Activated B cell treated with CpG ODN at 0.5 μM for 24 hours (primary cell): ENCODE measurements around the gene ACOT9. TPM values are rescaled to one million over a fixed set of nuclear protein-coding genes. Genes with fewer than 3 reads are reported as not detected.

Experiments used
- ATAC-seq: fragments of 200-7000 bp; cut with Tn5 transposase; one replicate; pipeline ENCODE4 v1.10.0; 2021; ENCODE audit warnings: low read depth, mild to moderate bottlenecking, moderate library complexity
- CTCF ChIA-PET: fragments of 350-600 bp; sonication (Branson Sonifier 250); formaldehyde crosslinking; loops from one replicate; lab custom pipeline; 2021; ENCODE audit warnings: antibody characterized with exemption; lab: Charles Lee
- POLR2A ChIA-PET: fragments of 350-600 bp; sonication (Branson Sonifier 250); formaldehyde crosslinking; loops from one replicate; lab custom pipeline; 2021; ENCODE audit warnings: antibody characterized with exemption; lab: Charles Lee
- DNase-seq: peaks from one replicate; pipeline ENCODE4 v3.0.0; 2022
- H3K27ac Mint-ChIP-seq: one replicate; pipeline ENCODE4 v1.8.0; 2020; ENCODE audit warnings: mixed read lengths
- H3K27me3 Mint-ChIP-seq: one replicate; pipeline ENCODE4 v1.8.0; 2021; ENCODE audit warnings: mixed read lengths
- H3K36me3 Mint-ChIP-seq: one replicate; pipeline ENCODE4 v1.8.0; 2021; ENCODE audit warnings: low read depth, mixed read lengths
- H3K4me1 Mint-ChIP-seq: one replicate; pipeline ENCODE4 v1.8.0; 2021; ENCODE audit warnings: mixed read lengths
- H3K4me3 Mint-ChIP-seq: one replicate; pipeline ENCODE4 v1.8.0; 2020; ENCODE audit warnings: mild to moderate bottlenecking, mixed read lengths
- H3K9me3 Mint-ChIP-seq: one replicate; pipeline ENCODE4 v1.8.0; 2020; ENCODE audit warnings: mixed read lengths
- CTCF ChIP-seq: fragments of 200-600 bp; IDR thresholded peaks from one replicate; pipeline ENCODE4 v1.8.0; 2022; ENCODE audit warnings: antibody characterized with exemption, mild to moderate bottlenecking
- intact Hi-C: fragments of 100-400 bp; cut with micrococcal nuclease; formaldehyde crosslinking; loops from one replicate; pipeline ENCODE4 v1.15.1; 2024
- total RNA-seq: library from RNA; stranded (reverse); gene quantifications from 2 replicates; pipeline ENCODE4 v1.2.3, GENCODE V29; 2022

Gene ACOT9
- total RNA-seq, 1 donor from 2014 or later, result 49.4 TPM

GRCh38 chrX:23759821-23760220 lies 16.7 kb upstream of the ACOT9 start:
- intact Hi-C loops, result no loop called here
- ChIA-PET CTCF (interaction anchor here (0.7 to 1.4 kb wide), 2 partner anchors 16 to 142 kb away, joined by 3 read pairs; no protein-coding TSS in a partner anchor), POLR2A (no interaction called here)
- TF ChIP-seq CTCF, result no peak
- H3K4me3 Mint-ChIP-seq, result no peak overlapping the region
- ATAC-seq (no peak), DNase-seq (no peak)
- H3K36me3 Mint-ChIP-seq, result no peaks in the 10 kb centered on the region
- no peak overlapping the region for H3K27ac Mint-ChIP-seq
- H3K4me1 Mint-ChIP-seq, result peaks cover 3% of the 10 kb centered on the region
- H3K9me3 Mint-ChIP-seq, result no peaks in the 10 kb centered on the region
- H3K27me3 Mint-ChIP-seq, result no peaks in the 10 kb centered on the region

GRCh38 chrX:23756165-23756564 lies 13.1 kb upstream of the ACOT9 start:
- peak; percentile 18 for DNase-seq
- ChIA-PET POLR2A (no interaction called here), CTCF (interaction anchor here (1.1 to 1.9 kb wide), 3 partner anchors 52 to 146 kb away, joined by 3 to 19 read pairs (median 10); no protein-coding TSS in a partner anchor)
- Mint-ChIP-seq H3K27me3 (no peaks in the 10 kb centered on the region), H3K4me3 (no peak overlapping the region), H3K4me1 (peaks cover 3% of the 10 kb centered on the region), H3K9me3 (no peaks in the 10 kb centered on the region), H3K27ac (peak overlapping the region; percentile 35), H3K36me3 (no peaks in the 10 kb centered on the region)
- peak; percentile 26 for TF ChIP-seq CTCF
- peak; percentile 64 for ATAC-seq
- intact Hi-C loops, result loop anchor here (1.0 to 2.0 kb wide), 5 partner anchors 13 to 146 kb away; partner anchors contain the start of gene ACOT9

- no peak for DNase-seq
- ChIA-PET POLR2A (interaction anchor here (0.6 kb wide), 1 partner anchor 299 kb away, joined by 5 read pairs; no protein-coding TSS in a partner anchor), CTCF (interaction anchor here (1.0 to 1.8 kb wide), 2 partner anchors 29 to 147 kb away, joined by 3 to 10 read pairs; partner anchors contain the start of gene SAT1)
- TF ChIP-seq CTCF, result no peak
- intact Hi-C loops, result no loop called here
- H3K9me3 Mint-ChIP-seq, result no peaks in the 10 kb centered on the region
- H3K4me1 Mint-ChIP-seq, result peaks cover 3% of the 10 kb centered on the region
- H3K27ac Mint-ChIP-seq, result no peak overlapping the region
- no peak overlapping the region for H3K4me3 Mint-ChIP-seq
- H3K27me3 Mint-ChIP-seq, result no peaks in the 10 kb centered on the region
- H3K36me3 Mint-ChIP-seq, result no peaks in the 10 kb centered on the region
- no peak for ATAC-seq
Measured at GRCh38 chrX:23754664-23755063, 11.6 kb upstream of the ACOT9 start.

- ATAC-seq (no peak), DNase-seq (no peak)
- no peak for TF ChIP-seq CTCF
- intact Hi-C loops, result no loop called here
- Mint-ChIP-seq H3K36me3 (no peaks in the 10 kb centered on the region), H3K27ac (no peak overlapping the region), H3K9me3 (no peaks in the 10 kb centered on the region), H3K27me3 (no peaks in the 10 kb centered on the region), H3K4me1 (peaks cover 3% of the 10 kb centered on the region), H3K4me3 (no peak overlapping the region)
- ChIA-PET CTCF (interaction anchor here (1.1 kb wide), 2 partner anchors 149 kb away, joined by 4 to 5 read pairs; no protein-coding TSS in a partner anchor), POLR2A (interaction anchor here (0.5 to 0.7 kb wide), 2 partner anchors 11 to 23 kb away, joined by 3 to 5 read pairs; no protein-coding TSS in a partner anchor)
Measured at GRCh38 chrX:23752740-23753415, 9.8 kb upstream of the ACOT9 start.

GRCh38 chrX:23749576-23749975 lies 6.5 kb upstream of the ACOT9 start:
- H3K4me3 Mint-ChIP-seq, result no peak overlapping the region
- H3K4me1 Mint-ChIP-seq, result peaks cover 9% of the 10 kb centered on the region
- DNase-seq (no peak), ATAC-seq (no peak)
- ChIA-PET POLR2A (no interaction called here), CTCF (no interaction called here)
- TF ChIP-seq CTCF, result no peak
- intact Hi-C loops, result no loop called here
- no peaks in the 10 kb centered on the region for H3K36me3 Mint-ChIP-seq
- H3K27ac Mint-ChIP-seq, result no peak overlapping the region
- no peaks in the 10 kb centered on the region for H3K9me3 Mint-ChIP-seq
- H3K27me3 Mint-ChIP-seq, result no peaks in the 10 kb centered on the region
